ENCODE results near the gene OIP5.

- TF ChIP-seq CTCF (IDR thresholded peaks at IDR 0.05) (no peak), POLR2A (IDR thresholded peaks at IDR 0.05) (no peak)
These were observed 35.0 kb upstream of the OIP5 start for GRCh38 chr15:41367418-41367817.
